Gastrocnemius medialis (tissue), 4 donors: Measurements from ENCODE around the gene C5. TPM values are rescaled to one million over a fixed set of nuclear protein-coding genes. Genes with fewer than 3 reads are reported as not detected.
A peak's percentile ranks its signal among the peaks of the same experiment; 100 is the strongest.

Experiments
- ATAC-seq, 2 donors: fragments of 150-250 bp; one replicate each; pipeline ENCODE4 v1.9.1; 2016
- DNase-seq, 2 donors: peaks; one replicate each; pipeline ENCODE4 v3.0.0-alpha.2; 2019
- H3K27ac ChIP-seq, 4 donors: fragments of 200-600 bp; sonication (generic); 1 replicate in 1 of 4; 2 replicates in 3 of 4; pipeline ENCODE4 v1.5.1; 2016 to 2018; ENCODE audit warnings: mild to moderate bottlenecking in 2 of 4, moderate library complexity in 1 of 4
- H3K27me3 ChIP-seq, 3 donors: fragments of 200-600 bp; sonication (generic) in 2 of 3; 1 replicate in 1 of 3; 2 replicates in 2 of 3; pipeline versions ENCODE4 v1.5.1 to v1.6.0; 2016 to 2019; ENCODE audit warnings: mild to moderate bottlenecking in 1 of 3, moderate library complexity in 1 of 3
- H3K36me3 ChIP-seq, 2 donors: fragments of 200-600 bp; sonication (generic) in 1 of 2; one replicate each; pipeline ENCODE4 v1.5.1; 2017 to 2018
- H3K4me1 ChIP-seq, 2 donors: fragments of 200-600 bp; sonication (generic) in 1 of 2; one replicate each; pipeline ENCODE4 v1.5.1; 2016 to 2017; ENCODE audit warnings: mild to moderate bottlenecking in 2 of 2
- H3K4me3 ChIP-seq, 4 donors: fragments of 200-600 bp; sonication (generic) in 3 of 4; 1 replicate in 1 of 4; 2 replicates in 3 of 4; pipeline ENCODE4 v1.5.1; 2016 to 2019; ENCODE audit warnings: mild to moderate bottlenecking in 2 of 4
- H3K9me3 ChIP-seq, 3 donors: fragments of 200-600 bp; sonication (generic) in 2 of 3; 1 replicate in 1 of 3; 2 replicates in 2 of 3; pipeline ENCODE4 v1.5.1; 2016 to 2019
- CTCF ChIP-seq, 5 experiments: fragments of 450-650 bp in 3 of 5; fragments of 200-600 bp in 2 of 5; sonication (generic) in 2 of 5; IDR thresholded peaks in 4 of 5; conservative IDR thresholded peaks in 1 of 5; 1 replicate in 4 of 5; 2 replicates in 1 of 5; pipeline ENCODE4 v1.5.1; 2016 to 2019; ENCODE audit warnings: antibody characterized with exemption in 5 of 5, mild to moderate bottlenecking in 3 of 5, moderate library complexity in 3 of 5
- POLR2A ChIP-seq, 2 donors: fragments of 450-650 bp; IDR thresholded peaks; one replicate each; pipeline ENCODE4 v1.6.1; 2017; ENCODE audit warnings: antibody characterized with exemption in 2 of 2, mild to moderate bottlenecking in 2 of 2, moderate library complexity in 2 of 2
- in situ Hi-C, 4 donors: fragments of 200-750 bp; cut with MboI; loops; one replicate each; pipeline versions ENCODE4 v1.15.0 to v1.8.0; 2017; ENCODE audit warnings: low sequenced_read_pairs in 4 of 4
- intact Hi-C: fragments of 100-400 bp; cut with DNase I; formaldehyde crosslinking; loops from one replicate; pipeline ENCODE4 v1.15.1; 2023; ENCODE audit warnings: low total_unique reads
- total RNA-seq, 4 donors: library from RNA; depleted of rRNA; stranded (reverse); fragments of >200 nt; gene quantifications; one replicate each; pipeline versions ENCODE4 v1.1.0 to v1.2.3, GENCODE V29; 2016

Gene C5
- total RNA-seq, 4 donors from 2014 or later: 0.22 to 3.9 (median 1.8) TPM

- H3K9me3 ChIP-seq: no peaks in the 10 kb centered on the region
- H3K27me3 ChIP-seq: no peaks in the 10 kb centered on the region
- ATAC-seq (no peak), DNase-seq (no peak)
- intact Hi-C loops: no loop called here
- no peak overlapping the region for H3K4me3 ChIP-seq
- no peaks in the 10 kb centered on the region for H3K36me3 ChIP-seq
- H3K4me1 ChIP-seq: no peaks in the 10 kb centered on the region
- in situ Hi-C loops: no loop called here
- no peak overlapping the region for H3K27ac ChIP-seq
- no peak for TF ChIP-seq CTCF (IDR thresholded peaks at IDR 0.05 in 4 of 5, conservative IDR thresholded peaks at IDR 0.05 in 1 of 5)
- no peak for TF ChIP-seq POLR2A (IDR thresholded peaks at IDR 0.05)
Measured at GRCh38 chr9:120970244-120970643, 79.8 kb downstream of the C5 start.

GRCh38 chr9:120966013-120966369 lies 84.1 kb downstream of the C5 start:
- no peak overlapping the region for H3K4me3 ChIP-seq
- H3K9me3 ChIP-seq: no peaks in the 10 kb centered on the region
- H3K36me3 ChIP-seq: no peaks in the 10 kb centered on the region
- intact Hi-C loops (no loop called here), in situ Hi-C loops (no loop called here)
- H3K4me1 ChIP-seq: no peaks in the 10 kb centered on the region
- ATAC-seq (peak; percentile 69 to 71), DNase-seq (no peak)
- TF ChIP-seq CTCF (IDR thresholded peaks at IDR 0.05 in 4 of 5, conservative IDR thresholded peaks at IDR 0.05 in 1 of 5) (no peak), POLR2A (IDR thresholded peaks at IDR 0.05) (no peak)
- no peaks in the 10 kb centered on the region for H3K27me3 ChIP-seq
- H3K27ac ChIP-seq: peak overlapping the region; percentile 33 to 66 (median 42)

- H3K4me1 ChIP-seq: no peaks in the 10 kb centered on the region
- no peaks in the 10 kb centered on the region for H3K36me3 ChIP-seq
- in situ Hi-C loops (no loop called here), intact Hi-C loops (no loop called here)
- no peaks in the 10 kb centered on the region for H3K27me3 ChIP-seq
- no peaks in the 10 kb centered on the region for H3K9me3 ChIP-seq
- peak overlapping the region in 2 of 4 donors; percentile 14 to 46 for H3K27ac ChIP-seq
- no peak overlapping the region for H3K4me3 ChIP-seq
- DNase-seq (no peak), ATAC-seq (peak in 1 of 2 donors; percentile 41)
- TF ChIP-seq CTCF (IDR thresholded peaks at IDR 0.05 in 4 of 5, conservative IDR thresholded peaks at IDR 0.05 in 1 of 5): no peak
- TF ChIP-seq POLR2A (IDR thresholded peaks at IDR 0.05): no peak
Measured at GRCh38 chr9:120965344-120966012, 84.6 kb downstream of the C5 start.

- no peaks in the 10 kb centered on the region for H3K36me3 ChIP-seq
- H3K9me3 ChIP-seq: no peaks in the 10 kb centered on the region
- DNase-seq (no peak), ATAC-seq (no peak)
- no peaks in the 10 kb centered on the region for H3K27me3 ChIP-seq
- no peak overlapping the region for H3K4me3 ChIP-seq
- in situ Hi-C loops (no loop called here), intact Hi-C loops (no loop called here)
- H3K27ac ChIP-seq: no peak overlapping the region
- no peaks in the 10 kb centered on the region for H3K4me1 ChIP-seq
- no peak for TF ChIP-seq POLR2A (IDR thresholded peaks at IDR 0.05)
- no peak for TF ChIP-seq CTCF (IDR thresholded peaks at IDR 0.05 in 4 of 5, conservative IDR thresholded peaks at IDR 0.05 in 1 of 5)
Measured at GRCh38 chr9:120961936-120962335, 88.1 kb downstream of the C5 start.

GRCh38 chr9:120960001-120960400 lies 90.1 kb downstream of the C5 start:
- no peak for DNase-seq
- Histone ChIP-seq H3K27ac (no peak overlapping the region), H3K4me1 (no peaks in the 10 kb centered on the region), H3K9me3 (no peaks in the 10 kb centered on the region), H3K27me3 (no peaks in the 10 kb centered on the region), H3K36me3 (no peaks in the 10 kb centered on the region), H3K4me3 (no peak overlapping the region)
- ATAC-seq: no peak
- in situ Hi-C loops (no loop called here), intact Hi-C loops (no loop called here)
- no peak for TF ChIP-seq POLR2A (IDR thresholded peaks at IDR 0.05)
- TF ChIP-seq CTCF (IDR thresholded peaks at IDR 0.05 in 4 of 5, conservative IDR thresholded peaks at IDR 0.05 in 1 of 5): no peak
